Right lobe of liver (tissue), 6 donors: ENCODE results near the gene NBEA. TPM values are rescaled to one million over a fixed set of nuclear protein-coding genes. Genes with fewer than 3 reads are reported as not detected.

Experiments
- ATAC-seq, 4 donors: fragments of 200-7000 bp; cut with Tn5 transposase; one replicate each; pipeline ENCODE4 v1.9.1; 2020; ENCODE audit warnings: mild to moderate bottlenecking in 4 of 4, moderate library complexity in 4 of 4
- DNase-seq, 3 donors: peaks; one replicate each; pipeline ENCODE4 v3.0.0-alpha.2; 2020
- H3K27ac ChIP-seq, 3 donors: fragments of 200-600 bp; one replicate each; pipeline ENCODE4 v1.8.0; 2022
- H3K27me3 ChIP-seq, 2 donors: fragments of 200-600 bp; one replicate each; pipeline ENCODE4 v1.8.0; 2022
- H3K36me3 ChIP-seq, 4 donors: fragments of 200-600 bp; sonication (generic) in 1 of 4; one replicate each; pipeline versions ENCODE4 v1.5.1 to v1.8.0; 2017 to 2022; ENCODE audit warnings: control low read depth in 1 of 4
- H3K4me1 ChIP-seq, 4 donors: fragments of 200-600 bp; sonication (generic) in 1 of 4; one replicate each; pipeline versions ENCODE4 v1.5.1 to v1.8.0; 2017 to 2022; ENCODE audit warnings: control low read depth in 1 of 4
- H3K4me3 ChIP-seq, 3 donors: fragments of 200-600 bp; one replicate each; pipeline ENCODE4 v1.8.0; 2022
- H3K9me3 ChIP-seq, 4 donors: fragments of 200-600 bp; sonication (generic) in 1 of 4; one replicate each; pipeline versions ENCODE4 v1.5.1 to v1.8.0; 2017 to 2022; ENCODE audit warnings: control low read depth in 1 of 4
- CTCF ChIP-seq, 4 donors: fragments of 200-600 bp in 3 of 4; fragments of 450-650 bp in 1 of 4; IDR thresholded peaks; one replicate each; pipeline versions ENCODE4 v1.5.1 to v1.8.0; 2016 to 2022; ENCODE audit warnings: antibody characterized with exemption in 4 of 4, mild to moderate bottlenecking in 2 of 4
- POLR2A ChIP-seq: fragments of 450-650 bp; IDR thresholded peaks from one replicate; pipeline ENCODE4 v1.6.1; 2017; ENCODE audit warnings: antibody characterized with exemption, mild to moderate bottlenecking
- WGBS: methylation state at CpG from one replicate; pipeline ENCODE4 v1.1.6; 2018; ENCODE audit warnings: low coverage, low lambda C conversion rate; ENCODE audit not compliant: insufficient coverage; ENCODE audit errors: missing lambda C conversion rate; 5-methylcytosine and 5-hydroxymethylcytosine counted together
- intact Hi-C, 2 donors: fragments of 100-400 bp; cut with DNase I; formaldehyde crosslinking; loops; one replicate each; pipeline versions ENCODE4 v1.11.2 to v1.14.1; 2022
- total RNA-seq, 6 experiments: library from RNA; depleted of rRNA in 2 of 6; stranded (reverse); fragments of >200 nt in 2 of 6; fragmentation: NEBNext Ultra II Directional in 3 of 6; extraction: Animal tissue kit (Norgen Biotek cat#: 25700) in 3 of 6; gene quantifications; one replicate each; pipeline versions ENCODE4 v1.1.0 to v1.2.4, GENCODE V29; 2016 to 2023
- donor health status: DM: no; HTN: yes; CAD: no.
- donor health status: DM: no; HTN: no; CAD: no.
- donor health status: DM: no; HTN: no; CAD: no.
- donor health status: DM: no; HTN: yes; CAD: no.
- donor health status: DM: no; HTN: yes; CAD: no.

Gene NBEA
- total RNA-seq, 6 experiments from 2014 or later = 0.62 to 1.7 (median 0.75) TPM

- H3K4me3 ChIP-seq = no peak overlapping the region
- TF ChIP-seq CTCF (IDR thresholded peaks at IDR 0.05) (no peak), POLR2A (no peak)
- WGBS = 16% methylated on average over 5 of the region's 5 CpGs
- peak; percentile 71 to 99 (median 94) for ATAC-seq
- peaks cover 0 to 8% (median 0%) of the 10 kb centered on the region in 4 donors for H3K4me1 ChIP-seq
- DNase-seq = no peak
- intact Hi-C loops = no loop called here
- H3K27me3 ChIP-seq = no peaks in the 10 kb centered on the region
- no peak overlapping the region for H3K27ac ChIP-seq
- H3K36me3 ChIP-seq = no peaks in the 10 kb centered on the region
- H3K9me3 ChIP-seq = no peaks in the 10 kb centered on the region
Measured at GRCh38 chr13:35349673-35350278, 407.7 kb downstream of the NBEA start.

GRCh38 chr13:35354285-35354684 is 412.2 kb downstream of the NBEA start:
- no peak for TF ChIP-seq CTCF (IDR thresholded peaks at IDR 0.05)
- no peak for TF ChIP-seq POLR2A
- WGBS = 89% methylated on average over 1 of the region's 2 CpGs
- no peak overlapping the region for H3K27ac ChIP-seq
- H3K4me1 ChIP-seq = peaks cover 0 to 8% (median 0%) of the 10 kb centered on the region in 4 donors
- H3K4me3 ChIP-seq = no peak overlapping the region
- no peaks in the 10 kb centered on the region for H3K9me3 ChIP-seq
- no peaks in the 10 kb centered on the region for H3K27me3 ChIP-seq
- intact Hi-C loops = no loop called here
- no peak for ATAC-seq
- no peaks in the 10 kb centered on the region for H3K36me3 ChIP-seq
- DNase-seq = no peak

GRCh38 chr13:35354882-35355281 is 412.8 kb downstream of the NBEA start:
- H3K27me3 ChIP-seq = no peaks in the 10 kb centered on the region
- TF ChIP-seq POLR2A (no peak), CTCF (IDR thresholded peaks at IDR 0.05) (no peak)
- 76% methylated on average over 1 of the region's 1 CpG for WGBS
- no peak for ATAC-seq
- H3K4me3 ChIP-seq = no peak overlapping the region
- H3K36me3 ChIP-seq = no peaks in the 10 kb centered on the region
- intact Hi-C loops = no loop called here
- H3K27ac ChIP-seq = no peak overlapping the region
- DNase-seq = no peak
- peaks cover 0 to 2% (median 0%) of the 10 kb centered on the region in 4 donors for H3K4me1 ChIP-seq
- no peaks in the 10 kb centered on the region for H3K9me3 ChIP-seq

GRCh38 chr13:35356572-35356971 is 414.5 kb downstream of the NBEA start:
- Histone ChIP-seq H3K36me3 (no peaks in the 10 kb centered on the region), H3K9me3 (no peaks in the 10 kb centered on the region), H3K4me3 (no peak overlapping the region), H3K27me3 (no peaks in the 10 kb centered on the region), H3K27ac (no peak overlapping the region), H3K4me1 (no peaks in the 10 kb centered on the region)
- DNase-seq (no peak), ATAC-seq (no peak)
- no peak for TF ChIP-seq CTCF (IDR thresholded peaks at IDR 0.05)
- no peak for TF ChIP-seq POLR2A
- intact Hi-C loops = no loop called here
- WGBS = 25% methylated on average over 2 of the region's 2 CpGs

- ATAC-seq = no peak
- TF ChIP-seq CTCF (IDR thresholded peaks at IDR 0.05) (no peak), POLR2A (no peak)
- H3K4me1 ChIP-seq = no peaks in the 10 kb centered on the region
- H3K4me3 ChIP-seq = no peak overlapping the region
- no peak for DNase-seq
- no peaks in the 10 kb centered on the region for H3K27me3 ChIP-seq
- WGBS = 40% methylated on average over 1 of the region's 1 CpG
- intact Hi-C loops = no loop called here
- no peaks in the 10 kb centered on the region for H3K36me3 ChIP-seq
- peaks cover 0 to 2% (median 0%) of the 10 kb centered on the region in 4 donors for H3K9me3 ChIP-seq
- no peak overlapping the region for H3K27ac ChIP-seq
Measured at GRCh38 chr13:35365883-35366282, 423.8 kb downstream of the NBEA start.
